Stimulated activated CD4-positive, alpha-beta T cell treated with anti-CD3 and anti-CD28 coated beads, TNF-alpha, amount 100 ng/mL, for 48 hours (primary cell): ENCODE data around the gene ILKAP.
"Not testable (repeated sequence)": the region's sequence is repeated elsewhere in the genome, so short reads cannot be mapped to it uniquely, and the experiment has no call there.

Experiments used
- DNase-seq, 3 donors: peaks; one replicate each; pipeline ENCODE4 v3.0.0-alpha.2; 2020; ENCODE audit warnings: low read depth in 3 of 3

Gene ILKAP

DNA sequence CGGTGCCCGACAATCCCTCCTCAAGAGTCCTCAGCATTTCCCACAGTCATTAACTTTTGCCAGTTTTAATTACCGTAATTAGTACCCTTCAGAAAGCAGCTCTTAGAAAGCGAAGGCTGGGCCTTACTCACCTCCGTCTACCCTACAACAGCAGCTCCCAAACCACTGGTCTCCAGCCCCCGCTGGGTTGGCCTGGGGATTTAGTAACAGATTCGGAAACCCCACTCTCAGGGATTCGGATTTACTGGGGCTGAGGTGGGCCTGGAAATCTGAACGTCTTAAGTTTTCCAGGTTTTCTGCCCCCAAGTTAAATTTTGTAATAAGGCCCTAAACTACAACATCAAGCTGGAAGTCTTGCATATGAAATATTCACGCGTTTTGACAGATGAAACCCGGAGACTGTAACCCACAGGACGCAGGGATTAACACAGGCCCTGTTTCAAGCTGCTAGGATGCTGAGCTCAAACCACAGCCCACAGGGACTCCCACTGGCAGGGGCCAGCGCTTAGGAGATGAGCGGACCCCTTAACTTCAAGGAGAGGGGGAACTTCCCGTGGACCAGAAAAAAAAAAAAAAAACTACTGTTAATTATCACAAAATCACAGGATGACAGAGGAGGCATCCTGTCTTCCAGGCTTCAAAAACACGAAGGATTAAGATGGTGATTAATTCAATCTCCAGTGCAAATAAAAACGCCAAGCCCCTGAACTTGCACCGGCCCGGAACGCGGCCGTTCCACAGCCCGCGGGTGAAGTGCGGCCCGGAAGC, 985 bp downstream of the ILKAP start:
- DNase-seq: no peak

DNA sequence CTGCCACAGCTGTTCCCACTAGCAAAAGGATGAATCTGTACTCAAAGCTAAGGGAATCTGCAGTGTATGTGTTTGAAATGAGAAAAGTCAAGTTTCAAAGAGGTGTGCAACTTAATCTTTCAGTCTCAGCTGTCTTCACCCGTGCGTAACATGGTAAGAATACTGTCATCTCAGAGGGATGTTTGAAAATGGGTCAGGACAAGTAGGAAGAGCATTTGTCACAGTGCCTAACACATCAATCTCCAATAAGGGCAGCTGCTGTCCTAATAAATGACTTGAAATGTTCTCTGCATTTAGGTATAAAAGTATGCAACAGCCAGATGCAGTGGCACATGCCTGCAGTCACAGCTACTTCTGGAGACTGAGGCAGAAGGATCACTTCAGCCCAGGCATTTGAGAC, 13.1 kb downstream of the ILKAP start:
- no peak for DNase-seq

GRCh38 chr2:238187618-238188548, 15.6 kb downstream of the ILKAP start:
- DNase-seq: no peak

DNA sequence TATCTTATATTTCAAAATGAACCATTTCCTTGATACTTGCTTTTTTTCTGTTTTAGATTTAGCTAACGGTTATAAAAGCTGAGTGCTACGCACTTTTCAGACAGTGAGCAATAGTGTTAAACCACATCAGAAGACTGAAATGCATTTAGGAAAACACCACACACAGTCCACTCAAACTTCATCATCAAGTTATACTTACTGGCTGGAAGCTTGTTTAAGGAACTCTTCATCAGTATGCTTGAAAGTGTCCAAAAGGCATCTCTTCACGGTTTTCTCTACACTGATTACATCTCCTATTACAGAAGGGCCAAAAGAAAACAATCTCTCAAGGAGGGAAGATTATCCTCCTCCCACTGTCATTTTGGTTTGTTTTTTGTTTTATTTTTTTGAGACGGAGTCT, 19.7 kb downstream of the ILKAP start:
- DNase-seq: no peak

DNA sequence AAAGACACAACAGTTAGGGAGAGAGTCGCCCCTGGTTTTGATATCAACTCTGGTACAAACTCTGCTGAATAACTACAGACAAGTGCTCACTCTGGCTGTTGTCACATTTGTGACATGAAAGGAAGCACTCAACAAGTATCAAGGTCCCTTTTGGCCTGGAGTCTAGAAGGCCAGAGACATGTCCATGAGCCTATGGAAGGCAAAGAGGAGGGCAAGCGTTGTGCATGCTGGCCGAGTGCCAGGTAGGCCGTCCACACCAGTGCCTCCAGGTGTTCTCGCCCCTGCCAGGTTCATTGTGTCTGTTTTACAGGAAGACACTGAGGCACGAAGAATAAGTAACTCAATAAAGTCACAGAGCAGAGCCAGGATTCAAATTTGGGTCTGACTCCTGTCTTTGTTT, 21.1 kb downstream of the ILKAP start:
- no peak for DNase-seq

DNA sequence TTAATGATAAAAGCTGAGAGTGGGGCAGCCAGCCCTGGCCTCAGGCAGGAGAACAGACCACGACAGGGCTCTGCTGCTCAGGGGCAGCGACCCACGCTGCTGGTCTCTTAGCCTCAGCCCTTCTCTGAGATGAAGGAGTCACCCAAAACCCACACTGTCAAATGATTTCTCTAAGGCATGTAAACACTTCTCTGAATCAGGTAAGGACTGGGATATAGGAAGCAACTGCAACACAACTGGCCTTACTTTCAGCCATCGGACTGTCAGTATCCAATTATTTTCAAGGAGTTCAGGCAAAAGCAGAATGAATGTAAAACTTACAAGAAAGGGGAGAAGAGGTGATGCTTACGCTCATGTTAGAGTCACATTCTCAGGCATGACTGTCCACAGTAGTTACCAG, 22.9 kb downstream of the ILKAP start:
- no peak for DNase-seq

- DNase-seq: no peak
Measured at GRCh38 chr2:238176613-238177012, 26.9 kb downstream of the ILKAP start.

DNA sequence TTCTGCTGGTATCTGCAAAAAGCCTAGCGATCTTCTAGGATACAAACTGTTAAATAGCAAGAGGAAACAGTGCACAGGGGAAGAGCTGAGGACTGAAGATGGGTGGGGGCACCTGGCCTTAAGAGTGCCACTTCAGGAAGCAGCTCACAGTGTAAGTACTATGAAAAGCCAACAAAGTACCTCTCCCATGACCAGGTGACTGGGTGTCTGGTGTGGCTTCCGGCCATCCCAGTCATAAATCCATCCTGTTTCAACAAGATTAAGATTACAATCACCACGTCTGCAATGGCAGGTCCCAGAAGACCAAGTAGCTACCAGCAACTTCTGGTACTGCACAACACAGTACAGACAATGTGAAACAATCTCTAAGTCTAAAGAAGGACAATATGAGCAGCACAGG, 28.8 kb downstream of the ILKAP start:
- DNase-seq: no peak

DNA sequence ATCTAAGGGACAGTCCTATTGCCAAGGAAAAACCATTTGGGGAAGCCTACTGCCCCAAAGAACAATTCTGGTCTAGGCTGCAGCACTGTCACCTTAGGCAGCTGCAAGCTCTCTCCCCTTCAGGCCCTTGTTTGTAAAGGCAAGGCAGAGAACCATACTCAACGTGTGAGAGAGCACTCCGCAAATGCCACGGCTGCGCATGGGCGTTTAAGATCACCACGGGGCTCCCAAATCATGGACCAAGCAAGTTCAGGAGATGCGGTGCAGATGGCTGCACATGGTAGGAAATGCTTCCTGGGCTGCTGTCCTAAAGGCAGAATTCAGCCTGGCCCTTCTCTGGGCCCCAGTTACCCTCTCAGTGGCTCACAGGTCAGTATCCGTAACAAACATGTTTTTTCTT, 29.2 kb downstream of the ILKAP start:
- DNase-seq: no peak

GRCh38 chr2:238173692-238174091, 29.8 kb downstream of the ILKAP start:
- DNase-seq: no peak

GRCh38 chr2:238172439-238172838, 31.1 kb downstream of the ILKAP start:
- no peak for DNase-seq

DNA sequence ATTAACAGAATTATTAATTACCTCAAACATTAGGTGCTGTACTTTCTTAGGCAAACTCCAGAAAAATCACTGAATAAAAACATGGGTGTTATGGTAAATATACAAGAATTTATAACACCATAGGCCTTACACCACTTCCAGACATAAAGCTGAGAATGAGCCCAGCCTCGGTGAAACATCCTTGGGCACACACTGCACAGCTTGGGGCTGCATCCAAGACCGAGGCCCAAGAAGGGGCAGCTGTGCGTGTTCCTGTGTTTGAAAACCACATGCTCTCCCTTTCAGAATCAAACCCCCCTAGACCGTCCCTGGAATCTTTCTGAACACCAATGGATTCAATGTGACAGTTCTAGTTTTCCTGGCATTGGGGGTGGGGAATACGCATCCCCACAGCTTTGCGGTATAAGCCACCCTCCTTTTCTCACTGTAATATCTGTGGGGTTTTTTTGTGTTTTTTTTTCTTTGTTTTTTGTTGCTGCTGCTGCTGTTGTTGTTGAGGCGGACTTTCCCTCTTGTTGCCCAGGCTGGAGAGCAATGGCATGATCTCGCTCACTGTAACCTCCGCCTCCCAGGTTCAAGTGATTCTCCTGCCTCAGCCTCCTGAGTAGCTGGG, 31.8 kb downstream of the ILKAP start:
- no peak for DNase-seq

DNA sequence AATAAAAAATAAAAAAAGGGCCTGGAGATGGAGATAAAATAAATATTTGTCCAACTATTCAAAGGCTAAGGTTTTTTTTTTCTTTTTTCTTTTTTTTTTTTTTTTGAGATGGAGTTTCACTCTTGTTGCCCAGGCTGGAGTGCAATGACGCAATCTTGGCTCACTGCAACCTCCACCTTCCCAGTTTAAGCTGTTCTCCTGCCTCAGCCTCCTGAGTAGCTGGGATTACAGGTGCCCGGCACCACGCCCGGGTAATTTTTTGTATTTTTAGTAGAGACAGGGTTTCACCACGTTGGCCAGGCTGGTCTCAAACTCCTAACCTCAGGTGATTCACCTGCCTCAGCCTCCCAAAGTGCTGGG, 32.4 kb downstream of the ILKAP start:
- not testable (repeated sequence) for DNase-seq

GRCh38 chr2:238170386-238171071, 33.0 kb downstream of the ILKAP start:
- no peak for DNase-seq

DNA sequence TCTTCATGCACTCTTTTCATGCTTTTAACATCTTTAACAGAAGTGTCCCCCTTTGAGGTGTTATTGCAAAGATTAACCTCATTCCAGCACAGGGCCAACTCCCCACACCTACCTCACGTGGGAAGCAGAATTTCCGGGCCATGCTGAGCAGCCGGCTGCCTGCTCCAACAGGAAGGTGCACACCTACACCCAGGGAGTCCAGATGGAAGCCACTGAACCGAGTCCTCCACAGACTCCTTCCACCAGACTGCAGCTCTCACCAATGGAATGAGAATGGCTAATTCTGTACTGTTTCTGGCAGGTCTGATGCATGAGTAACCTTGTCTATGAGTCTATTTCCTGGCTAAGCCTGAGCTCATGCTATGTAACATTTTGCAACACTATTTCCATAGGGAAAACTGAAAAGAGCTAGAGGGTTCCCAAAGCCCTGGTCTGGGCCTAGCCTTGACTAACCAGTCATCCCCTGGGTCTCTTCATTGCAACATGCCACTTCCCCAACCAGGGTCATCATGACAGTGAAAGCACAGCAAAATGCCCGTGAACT, 33.7 kb downstream of the ILKAP start:
- DNase-seq: no peak

DNA sequence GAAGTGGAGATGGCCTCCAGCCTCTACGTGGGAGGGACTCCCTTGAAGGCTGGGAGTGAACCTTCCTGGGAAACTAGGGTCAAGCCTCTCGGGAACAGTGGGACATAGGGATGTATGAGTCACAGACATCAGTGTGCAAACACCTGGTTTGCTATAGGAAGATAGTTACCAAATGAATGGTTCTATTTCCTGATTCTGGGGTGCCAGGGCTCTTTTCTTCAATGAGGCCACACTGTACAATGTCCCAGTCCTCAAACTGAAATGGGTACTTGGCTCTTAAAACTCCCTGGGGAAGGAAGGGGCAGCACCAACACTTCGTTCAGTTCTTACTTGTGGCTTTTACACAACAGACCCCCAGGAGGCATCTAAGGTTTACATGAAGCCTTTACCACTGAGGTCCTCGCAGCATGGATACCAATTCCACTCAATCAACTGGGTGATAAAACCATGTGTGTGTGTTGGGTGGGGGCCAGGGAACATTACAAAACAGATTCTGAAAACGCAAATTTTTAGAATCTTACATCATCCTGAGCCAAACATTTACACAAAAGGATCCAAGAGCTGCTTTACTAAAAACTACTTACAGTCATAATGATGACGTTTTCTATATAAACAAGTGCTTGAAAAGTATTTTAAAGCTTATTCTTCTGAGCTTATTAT, 34.3 kb downstream of the ILKAP start:
- DNase-seq: no peak

- DNase-seq: no peak
Measured at GRCh38 chr2:238168196-238169047, 35.1 kb downstream of the ILKAP start.

DNA sequence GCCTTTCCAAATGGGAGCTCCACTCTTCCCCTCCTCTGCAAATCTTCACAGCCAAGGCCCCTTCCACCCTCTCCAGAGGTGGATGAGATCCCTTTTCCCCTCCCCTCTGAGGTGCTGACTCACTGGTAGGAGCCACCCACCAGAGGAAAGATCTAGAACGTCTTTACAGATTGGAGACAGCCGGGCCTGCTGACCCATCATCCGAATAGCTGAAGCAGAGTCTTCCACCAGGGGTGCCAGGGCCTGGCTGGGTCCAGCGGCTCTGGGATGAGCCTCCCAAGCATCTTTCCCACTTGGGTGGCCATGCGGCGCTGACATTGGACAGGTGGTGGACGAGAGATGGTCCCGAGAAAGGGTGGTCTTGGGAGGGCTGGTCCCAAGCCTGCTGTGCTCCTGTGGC, 35.7 kb downstream of the ILKAP start:
- DNase-seq: no peak

DNA sequence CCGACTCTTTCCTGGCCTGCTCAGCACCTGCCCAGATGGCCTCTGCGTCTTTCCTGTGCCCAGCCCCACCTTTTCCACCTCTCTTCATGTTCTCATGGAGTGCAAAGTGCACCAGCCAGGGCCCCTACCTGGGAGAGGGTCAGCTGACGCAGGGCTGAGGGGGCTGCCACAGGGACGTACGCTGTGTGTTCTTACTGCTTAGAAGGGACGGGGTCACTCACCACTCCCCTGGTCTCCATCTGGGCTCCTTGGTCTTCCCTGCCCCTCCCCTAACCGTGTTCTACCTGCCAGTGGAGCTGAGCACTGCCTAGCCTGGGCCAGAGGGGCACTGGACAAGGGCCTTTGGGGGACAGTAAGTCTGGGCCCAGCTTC, 36.2 kb downstream of the ILKAP start:
- no peak for DNase-seq
